ENCODE results near the gene RANGAP1. TPM values are rescaled to one million over a fixed set of nuclear protein-coding genes. Genes with fewer than 3 reads are reported as not detected.

The RANGAP1 gene
- total and polyA plus RNA-seq, 2 of the 8 experiments (the other 6 are each of a cell fraction or from before 2014, with no cell fraction given), result 121 to 171 TPM

- TF ChIP-seq MAFK (IDR thresholded peaks at IDR 0.05; ENCODE audit: low read depth, low read length) (no peak), TEAD4 (IDR thresholded peaks at IDR 0.05; ENCODE audit: low read depth, low read length) (no peak), CBX5 (IDR thresholded peaks at IDR 0.05; ENCODE audit: low read depth, low read length) (no peak), SAP30 (IDR thresholded peaks at IDR 0.05; ENCODE audit: insufficient read depth, insufficient replicate concordance, low read length) (no peak)
Observed at GRCh38 chr22:41302811-41303210, 16.8 kb upstream of the RANGAP1 start (continued).
